K562 (cell line): ENCODE results near the gene ISY1. TPM values are rescaled to one million over a fixed set of nuclear protein-coding genes. Genes with fewer than 3 reads are reported as not detected.

Source experiments
- ATAC-seq: fragments of 200-7000 bp; cut with Tn5 transposase; 3 replicates; pipeline ENCODE4 v1.9.1; 2020; ENCODE audit warnings: moderate library complexity
- BruUV-seq: library from RNA; stranded (reverse); fragments of 400-500 nt; replicated peaks from 2 replicates; lab custom pipeline; 2021; lab: Mats Ljungman, UMichigan
- CTCF ChIA-PET: fragments of 300-600 bp; formaldehyde crosslinking; extraction: SDS; loops from one replicate; lab custom pipeline; 2021; ENCODE audit warnings: low intra/inter-chr PET ratio; lab: Yijun Ruan, JAX
- POLR2A ChIA-PET: fragments of 300-600, 350-650 bp; sonication (Branson Sonifier 250); formaldehyde crosslinking; extraction: SDS; loops from one replicate; lab custom pipeline; 2021; ENCODE audit warnings: antibody characterized with exemption, inconsistent platforms; lab: Yijun Ruan, JAX
- DNase-seq, 4 experiments: peaks; one replicate each; pipeline versions ENCODE4 v3.0.0 to v3.0.0-alpha.2; 2011 to 2018; ENCODE audit warnings: low spot score in 3 of 4, mixed read lengths in 3 of 4; ENCODE audit errors: extremely low read depth in 1 of 4
- FAIRE-seq: peaks from 2 replicates; lab custom pipeline; 2011; peaks lifted over from hg19 to GRCh38; lab: Jason Lieb, UNC
- H2AFZ ChIP-seq: 2 replicates; pipeline ENCODE4 v1.6.0; 2011; ENCODE audit warnings: low read depth, low read length, control low read depth, inconsistent platforms
- H3K27ac ChIP-seq: fragments of 200-600 bp; 3 replicates; pipeline ENCODE4 v1.8.0; 2011; ENCODE audit warnings: low read depth, mild to moderate bottlenecking, control low read depth, inconsistent platforms, low read length, moderate library complexity, mixed read lengths; ENCODE audit errors: extremely low read depth
- H3K27me3 ChIP-seq, 2 experiments: fragments of 300-600 bp in 1 of 2; 2 replicates in 1 of 2; 3 replicates in 1 of 2; pipeline versions ENCODE4 v1.6.0 to v1.8.0; 2011; ENCODE audit warnings: inconsistent platforms in 2 of 2, low read length in 2 of 2, mild to moderate bottlenecking in 1 of 2, mixed read lengths in 1 of 2, moderate library complexity in 1 of 2; ENCODE audit not compliant: control insufficient read depth in 2 of 2, insufficient read depth in 2 of 2
- H3K36me3 ChIP-seq: fragments of 300-600 bp; 3 replicates; pipeline ENCODE4 v1.8.0; 2011; ENCODE audit warnings: mild to moderate bottlenecking, low read length, inconsistent platforms; ENCODE audit not compliant: control insufficient read depth, insufficient read depth
- H3K4me1 ChIP-seq, 2 experiments: fragments of 200-600 bp in 1 of 2; replicated peaks in 1 of 2; 2 replicates in 1 of 2; 3 replicates in 1 of 2; pipeline versions ENCODE4 v1.5.1 to v1.8.0; 2011; ENCODE audit warnings: inconsistent platforms in 2 of 2, low read length in 2 of 2, mild to moderate bottlenecking in 1 of 2, mixed read lengths in 1 of 2, moderate library complexity in 1 of 2; ENCODE audit not compliant: control insufficient read depth in 2 of 2, insufficient read depth in 2 of 2
- H3K4me2 ChIP-seq: 2 replicates; pipeline ENCODE4 v1.6.1; 2011; ENCODE audit warnings: low read length, control low read depth, inconsistent platforms, mixed read lengths; ENCODE audit not compliant: insufficient read depth
- H3K4me3 ChIP-seq: fragments of 200-600 bp; sonication (generic), shearing (Covaris generic); 2 replicates; pipeline ENCODE4 v1.5.1; 2016; ENCODE audit warnings: control low read depth, inconsistent platforms
- H3K79me2 ChIP-seq: fragments of 200-600 bp; 3 replicates; pipeline ENCODE4 v1.8.0; 2011; ENCODE audit warnings: low read length, inconsistent platforms; ENCODE audit not compliant: control insufficient read depth, insufficient read depth
- H3K9ac ChIP-seq, 2 experiments: 2 replicates each; pipeline versions ENCODE4 v1.6.0 to v1.6.1; 2011; ENCODE audit warnings: low read depth in 2 of 2, low read length in 2 of 2, control low read depth in 1 of 2, inconsistent platforms in 1 of 2, mild to moderate bottlenecking in 1 of 2, mixed read lengths in 1 of 2; ENCODE audit not compliant: insufficient read depth in 1 of 2
- H3K9me1 ChIP-seq: one replicate; pipeline ENCODE4 v1.6.0; 2011; ENCODE audit warnings: inconsistent platforms, mild to moderate bottlenecking, low read length, moderate library complexity; ENCODE audit not compliant: control insufficient read depth, insufficient read depth
- H3K9me3 ChIP-seq: replicated peaks from 2 replicates; pipeline ENCODE4 v1.5.1; 2011; ENCODE audit warnings: low read depth, low read length, inconsistent platforms; ENCODE audit not compliant: control insufficient read depth, insufficient read depth
- H4K20me1 ChIP-seq: replicated peaks from 2 replicates; pipeline ENCODE4 v1.6.1; 2011; ENCODE audit warnings: low read length, inconsistent platforms, mixed read lengths; ENCODE audit not compliant: control insufficient read depth, insufficient read depth
- L3MBTL2 ChIP-seq: fragments of 450-650 bp; IDR thresholded peaks from 2 replicates; pipeline ENCODE4 v1.6.1; 2016; ENCODE audit warnings: mild to moderate bottlenecking, moderate library complexity
- ZFX ChIP-seq: sonication (generic); formaldehyde crosslinking; IDR thresholded peaks from 2 replicates; pipeline ENCODE4 v1.8.0; 2022; ENCODE audit warnings: mild to moderate bottlenecking, missing genetic modification reagents, moderate library complexity
- WGBS: fragments of 100-300 bp; shearing (Covaris generic); methylation state at CpG from one replicate; pipeline ENCODE4 v1.1.6; 2016; ENCODE audit warnings: low coverage, mixed read lengths; ENCODE audit not compliant: insufficient coverage; ENCODE audit errors: missing lambda C conversion rate; 5-methylcytosine and 5-hydroxymethylcytosine counted together
- in situ Hi-C: fragments of 300-500 bp; cut with MboI; formaldehyde crosslinking; loops from 4 replicates; pipeline ENCODE4 v1.15.0; 2018; ENCODE audit warnings: inconsistent platforms, mixed read lengths
- intact Hi-C: fragments of 100-400 bp; cut with micrococcal nuclease; formaldehyde crosslinking; loops from 2 replicates; pipeline ENCODE4 v1.14.2; 2022
- polyA plus RNA-seq, 8 experiments: library from polyadenylated mRNA; depleted of rRNA in 4 of 8; stranded (reverse) in 5 of 8; unstranded in 3 of 8; fragments of >200 nt; fragmentation: Nextera tagmentation in 2 of 8; fragmentation: Illumina TruSeq in 1 of 8; extraction: Ambion mirVana in 2 of 8; extraction: Trizol in 1 of 8; gene quantifications; 2 replicates each; pipeline versions ENCODE4 v1.2.1 to v1.2.3, GENCODE V29; 2011 to 2014; ENCODE audit warnings: inconsistent platforms in 1 of 8, missing spikeins in 1 of 8
- total RNA-seq, 7 experiments: library from RNA; depleted of rRNA in 6 of 7; stranded (reverse); fragments of >200 nt in 6 of 7; fragmentation: Illumina TruSeq in 2 of 7; extraction: Trizol in 2 of 7; gene quantifications; 2 replicates each; pipeline versions ENCODE4 v1.2.1 to v1.2.3, GENCODE V29; 2011 to 2021; ENCODE audit warnings: low replicate concordance in 1 of 7
- TF ChIP-seq, protein P1 (sequence below), 2 experiments: fragments of 450-650 bp; conservative IDR thresholded peaks; 2 replicates each; pipeline ENCODE4 v1.6.1; 2017; ENCODE audit warnings: mild to moderate bottlenecking in 2 of 2, moderate library complexity in 2 of 2

ISY1 gene
- total and polyA plus RNA-seq, 9 of the 15 experiments (the other 6 are each of a cell fraction or from before 2014, with no cell fraction given) = 23.5 to 50.0 (median 32.9) TPM

DNA sequence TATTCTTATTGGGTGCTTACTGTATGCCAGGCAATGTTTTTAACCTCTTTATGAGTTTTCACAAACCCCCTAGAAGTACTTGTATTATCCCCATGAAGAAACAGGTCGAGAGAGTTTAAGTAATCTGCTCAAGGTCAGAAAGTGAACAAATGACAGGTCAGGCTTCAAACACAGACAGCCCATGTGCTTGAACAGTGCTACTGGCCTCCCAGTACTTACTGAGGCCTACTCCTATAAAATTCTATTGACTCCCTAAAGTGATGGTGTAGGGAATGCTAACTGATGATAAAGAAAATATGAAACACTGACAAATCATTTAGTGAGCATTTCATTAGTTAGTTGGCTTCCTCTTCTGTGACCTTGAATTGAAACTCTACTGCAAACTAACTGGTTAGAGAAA lies 27.0 kb upstream of the ISY1 start:
- TF ChIP-seq L3MBTL2 (peak; percentile 18; the same call in 1 of the 2 replicates), ZFX (CRISPR knock-in tag) (peak; percentile 31; the same call in 1 of the 2 replicates)
- TF ChIP-seq, protein P1, sequence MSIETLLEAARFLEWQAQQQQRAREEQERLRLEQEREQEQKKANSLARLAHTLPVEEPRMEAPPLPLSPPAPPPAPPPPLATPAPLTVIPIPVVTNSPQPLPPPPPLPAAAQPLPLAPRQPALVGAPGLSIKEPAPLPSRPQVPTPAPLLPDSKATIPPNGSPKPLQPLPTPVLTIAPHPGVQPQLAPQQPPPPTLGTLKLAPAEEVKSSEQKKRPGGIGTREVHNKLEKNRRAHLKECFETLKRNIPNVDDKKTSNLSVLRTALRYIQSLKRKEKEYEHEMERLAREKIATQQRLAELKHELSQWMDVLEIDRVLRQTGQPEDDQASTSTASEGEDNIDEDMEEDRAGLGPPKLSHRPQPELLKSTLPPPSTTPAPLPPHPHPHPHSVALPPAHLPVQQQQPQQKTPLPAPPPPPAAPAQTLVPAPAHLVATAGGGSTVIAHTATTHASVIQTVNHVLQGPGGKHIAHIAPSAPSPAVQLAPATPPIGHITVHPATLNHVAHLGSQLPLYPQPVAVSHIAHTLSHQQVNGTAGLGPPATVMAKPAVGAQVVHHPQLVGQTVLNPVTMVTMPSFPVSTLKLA (conservative IDR thresholded peaks at IDR 0.05) = no peak
- Histone ChIP-seq H3K79me2 (peaks cover 32% of the 10 kb centered on the region), H4K20me1 (no peaks in the 10 kb centered on the region), H3K9me3 (no peaks in the 10 kb centered on the region), H3K4me3 (no peak overlapping the region), H3K27ac (no peak overlapping the region), H2AFZ (no peak overlapping the region), H3K9me1 (no peaks in the 10 kb centered on the region), H3K36me3 (no peaks in the 10 kb centered on the region), H3K9ac (no peak overlapping the region), H3K27me3 (no peaks in the 10 kb centered on the region), H3K4me2 (no peak overlapping the region), H3K4me1 (peaks cover 5 to 7% of the 10 kb centered on the region in 2 experiments; a peak in 4 of 5 replicates)
- DNase-seq (no peak), FAIRE-seq (no peak), ATAC-seq (no peak)
- 22% methylated on average over 1 of the region's 1 CpG for WGBS
- in situ Hi-C loops (no loop called here), intact Hi-C loops (no loop called here)
- POLR2A ChIA-PET = no interaction called here
- BruUV-seq = no TSS peak
- CTCF ChIA-PET = no interaction called here
